HG03575 (cell line): ENCODE measurements around the gene RAPGEF5.

Experiments used
- ATAC-seq: cut with Tn5 transposase; IDR thresholded peaks from one replicate; pipeline ENCODE4 v1.9.1; 2021; ENCODE audit not compliant: unreplicated experiment, insufficient number of reproducible peaks, low FRiP score; ENCODE audit errors: extremely low read depth

Gene RAPGEF5, protein sequence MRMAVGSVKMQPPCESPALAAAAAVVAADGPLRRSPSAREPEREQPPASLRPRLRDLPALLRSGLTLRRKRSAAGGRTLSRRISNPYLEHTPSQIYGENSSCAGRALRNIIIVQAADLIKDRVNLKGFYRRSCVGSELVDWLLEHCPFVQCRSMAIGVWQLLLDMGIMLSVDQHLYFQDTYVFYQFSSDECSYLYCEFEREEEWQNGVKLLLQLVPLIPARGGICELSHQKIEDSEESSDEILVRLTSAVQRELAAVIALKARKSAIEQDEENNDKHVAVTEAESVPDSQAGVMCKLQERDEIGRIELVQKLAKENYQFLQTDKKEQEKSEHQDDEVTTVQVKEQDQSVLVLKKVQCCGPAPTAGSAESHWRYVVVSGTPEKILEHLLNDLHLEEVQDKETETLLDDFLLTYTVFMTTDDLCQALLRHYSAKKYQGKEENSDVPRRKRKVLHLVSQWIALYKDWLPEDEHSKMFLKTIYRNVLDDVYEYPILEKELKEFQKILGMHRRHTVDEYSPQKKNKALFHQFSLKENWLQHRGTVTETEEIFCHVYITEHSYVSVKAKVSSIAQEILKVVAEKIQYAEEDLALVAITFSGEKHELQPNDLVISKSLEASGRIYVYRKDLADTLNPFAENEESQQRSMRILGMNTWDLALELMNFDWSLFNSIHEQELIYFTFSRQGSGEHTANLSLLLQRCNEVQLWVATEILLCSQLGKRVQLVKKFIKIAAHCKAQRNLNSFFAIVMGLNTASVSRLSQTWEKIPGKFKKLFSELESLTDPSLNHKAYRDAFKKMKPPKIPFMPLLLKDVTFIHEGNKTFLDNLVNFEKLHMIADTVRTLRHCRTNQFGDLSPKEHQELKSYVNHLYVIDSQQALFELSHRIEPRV

DNA sequence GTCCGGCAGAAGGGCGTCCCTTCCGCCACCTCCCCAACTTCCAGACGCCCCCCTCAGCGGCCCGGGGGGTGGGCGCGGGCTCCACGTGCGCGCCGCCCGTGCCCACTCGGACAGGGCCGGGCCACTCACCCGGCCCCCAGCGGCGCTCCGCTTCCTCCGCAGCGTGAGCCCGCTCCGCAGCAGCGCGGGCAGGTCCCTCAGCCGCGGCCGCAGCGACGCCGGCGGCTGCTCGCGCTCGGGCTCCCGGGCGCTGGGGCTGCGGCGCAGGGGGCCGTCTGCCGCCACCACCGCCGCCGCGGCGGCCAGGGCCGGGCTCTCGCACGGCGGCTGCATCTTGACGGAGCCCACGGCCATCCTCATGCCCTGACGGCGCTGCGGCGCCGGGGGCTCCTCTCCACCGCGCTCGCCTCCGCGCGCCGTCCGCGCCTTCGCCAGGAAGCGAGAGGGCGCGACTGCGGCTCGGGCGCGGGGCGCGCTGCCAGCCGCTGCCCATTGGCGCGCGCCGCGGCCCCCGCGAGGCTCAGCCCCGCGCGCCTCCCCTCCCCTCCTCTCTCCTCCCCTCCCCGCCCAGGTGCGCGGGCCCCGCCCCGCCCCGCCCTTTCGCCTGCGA is at the start of gene RAPGEF5:
Gene RAPGEF5, minus strand, starts transcription at position 454 of the 610 bp plus-strand sequence. Its CDS starts 94 bp downstream, at position 360.
- no peak for ATAC-seq

DNA sequence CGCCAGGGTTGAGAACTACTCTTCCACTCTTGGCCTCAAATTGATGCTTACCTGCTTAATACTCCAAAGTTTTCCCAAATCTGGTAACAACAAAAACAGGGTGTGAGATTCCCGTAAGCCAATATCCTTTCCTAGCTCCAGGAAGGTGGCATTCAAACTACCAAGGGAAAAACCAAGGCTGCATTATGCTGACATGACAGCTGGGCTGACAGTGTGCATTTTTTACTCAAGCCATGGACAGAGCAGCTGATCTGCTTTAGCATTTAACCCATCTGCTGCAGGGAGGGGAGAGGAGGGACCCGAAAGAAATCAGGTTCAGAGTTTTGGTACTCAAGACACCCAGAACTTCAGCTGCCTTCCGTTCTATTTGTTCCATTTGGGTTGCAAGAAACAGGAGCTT is 49.8 kb upstream of the RAPGEF5 start:
- ATAC-seq: no peak

DNA sequence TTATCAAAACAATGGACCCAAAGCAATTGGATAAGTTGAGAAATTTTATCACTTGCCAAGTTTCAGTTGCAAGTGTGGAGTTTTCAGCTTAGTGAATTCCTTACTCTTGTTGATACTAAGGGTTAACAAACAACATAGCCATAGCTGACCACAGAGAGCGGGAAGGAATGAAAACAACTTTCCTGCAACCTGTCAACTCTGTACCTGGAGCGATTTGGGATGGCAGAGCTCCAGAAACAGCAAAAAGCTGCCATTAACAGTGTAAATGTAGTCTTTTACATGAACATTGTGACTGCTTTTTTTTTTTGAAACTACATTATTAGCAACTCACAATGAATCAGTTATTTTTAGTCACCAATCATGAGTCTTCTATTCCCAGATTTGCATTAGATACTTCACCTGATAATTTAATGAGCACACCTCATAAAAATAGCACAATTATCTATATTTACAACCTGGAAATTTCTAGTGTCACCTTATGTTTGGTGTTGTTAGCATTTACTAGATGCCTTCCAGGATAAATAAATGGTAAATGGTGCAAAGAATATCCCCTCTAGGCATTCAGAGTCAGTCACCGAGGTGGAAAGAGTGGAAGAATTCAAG is 47.6 kb upstream of the RAPGEF5 start:
- ATAC-seq: no peak

DNA sequence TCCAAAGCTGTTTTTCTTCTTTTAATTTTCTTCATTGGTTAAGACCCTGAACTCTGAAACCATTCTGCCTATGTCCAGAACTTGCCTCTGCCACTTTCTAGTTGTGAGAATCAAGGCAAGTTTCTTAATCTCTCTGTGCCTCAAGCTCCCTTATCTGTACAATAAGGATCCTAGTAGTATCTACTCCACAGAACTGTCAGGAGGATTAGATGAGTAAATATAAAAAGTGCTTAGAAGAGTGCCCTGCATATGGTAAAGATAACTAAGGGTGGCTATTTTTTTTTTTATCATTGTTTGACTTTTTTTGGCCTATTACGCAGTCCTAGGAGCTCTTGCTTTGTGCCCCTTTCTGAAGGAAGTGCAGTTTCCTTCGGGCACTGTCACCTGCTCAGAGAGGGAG is 46.4 kb upstream of the RAPGEF5 start:
- no peak for ATAC-seq

DNA sequence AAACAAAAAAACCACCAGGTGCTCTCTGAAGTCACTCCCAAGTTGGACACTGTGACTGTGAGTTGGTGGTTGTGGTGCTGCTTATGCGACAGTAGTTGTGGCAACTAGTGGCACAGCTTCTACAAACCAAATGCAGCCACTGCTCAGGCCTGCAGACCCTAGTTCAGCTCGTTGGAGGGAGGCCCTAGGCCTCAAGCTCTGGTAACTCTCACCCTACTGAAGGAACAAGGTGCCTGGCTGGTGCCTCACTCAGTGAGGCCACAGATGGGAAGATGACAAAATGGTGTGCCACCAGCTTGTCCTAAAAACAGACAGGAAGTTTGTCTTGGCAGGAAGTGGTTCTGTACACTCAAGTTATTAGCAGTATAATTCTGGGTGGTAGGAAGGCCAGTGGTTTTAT is 45.3 kb upstream of the RAPGEF5 start:
- no peak for ATAC-seq

DNA sequence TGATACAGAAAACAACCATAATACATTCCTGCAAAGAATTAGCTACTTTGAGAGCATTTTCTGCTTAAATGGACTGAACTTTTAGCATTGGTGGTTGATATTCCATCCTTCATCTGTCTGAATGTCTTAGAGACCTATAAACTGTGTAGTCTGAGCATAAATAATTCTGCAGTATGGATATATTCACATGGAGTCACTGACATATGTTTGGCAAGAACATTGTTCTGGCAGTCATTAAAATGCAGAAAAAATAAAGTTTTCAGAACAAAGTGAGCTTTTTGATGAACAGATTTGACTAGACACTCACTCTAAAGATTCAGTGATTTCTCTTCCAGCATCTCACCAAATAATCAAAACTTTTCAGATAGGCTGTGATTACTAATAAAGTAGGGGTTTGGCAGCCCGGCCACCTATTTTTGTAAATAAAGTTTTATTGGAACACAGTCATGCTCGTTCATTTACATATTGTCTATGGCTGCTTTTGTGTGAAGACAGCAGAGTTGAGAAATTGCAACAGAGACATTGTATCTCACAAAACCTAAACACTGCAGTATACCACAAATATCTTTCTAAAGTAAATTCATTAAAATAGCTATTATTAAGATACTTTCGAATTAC is 44.1 kb upstream of the RAPGEF5 start:
- no peak for ATAC-seq

DNA sequence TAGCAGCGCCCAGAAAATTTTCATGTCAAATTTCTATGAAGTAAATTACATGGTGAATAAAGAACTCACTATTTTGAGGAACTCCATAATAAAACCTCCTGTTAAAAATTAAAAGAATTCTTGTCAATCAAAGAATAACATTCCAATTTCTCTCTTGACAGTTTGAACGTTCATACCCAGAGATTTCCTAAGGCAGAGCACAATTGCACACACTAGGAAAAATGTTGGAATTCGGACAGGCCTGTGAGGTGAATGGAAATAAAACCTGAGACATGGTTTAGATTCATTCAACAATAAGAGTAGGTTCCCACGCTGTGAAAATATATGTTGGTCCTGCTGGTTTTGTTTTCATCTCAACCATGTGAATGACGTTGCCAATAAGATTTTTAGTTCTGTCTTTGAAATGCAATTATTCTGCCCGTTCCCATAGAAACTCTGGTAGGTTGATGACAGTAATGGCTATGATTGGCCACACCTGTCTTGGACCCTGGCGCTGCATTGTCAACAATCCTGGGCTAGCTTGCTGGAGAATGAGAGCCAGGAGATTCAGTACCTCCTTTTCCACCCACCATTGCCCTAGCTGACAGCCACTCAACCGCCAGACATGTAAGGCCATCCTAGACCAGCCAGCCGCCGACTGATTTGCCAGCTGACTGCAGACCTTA is 43.3 kb upstream of the RAPGEF5 start:
- ATAC-seq: no peak

DNA sequence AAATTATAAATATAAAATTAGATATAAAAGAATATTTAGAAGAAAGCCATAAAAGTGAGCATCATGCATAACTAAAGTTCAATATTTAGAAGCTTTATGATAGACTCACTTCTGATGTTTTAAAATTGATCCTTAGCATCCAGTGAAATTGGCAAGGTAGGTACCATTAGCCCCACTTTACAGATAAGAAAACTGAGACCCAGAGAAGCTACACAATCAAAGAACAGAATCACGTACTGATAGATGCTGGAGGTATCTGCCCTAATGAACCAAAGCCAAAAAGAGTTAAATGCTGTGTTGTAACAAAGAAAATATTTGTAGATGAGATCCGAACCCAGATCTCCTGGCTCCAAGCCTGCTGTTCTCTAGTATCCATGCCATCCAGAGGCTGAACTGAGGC is 42.6 kb upstream of the RAPGEF5 start:
- no peak for ATAC-seq

DNA sequence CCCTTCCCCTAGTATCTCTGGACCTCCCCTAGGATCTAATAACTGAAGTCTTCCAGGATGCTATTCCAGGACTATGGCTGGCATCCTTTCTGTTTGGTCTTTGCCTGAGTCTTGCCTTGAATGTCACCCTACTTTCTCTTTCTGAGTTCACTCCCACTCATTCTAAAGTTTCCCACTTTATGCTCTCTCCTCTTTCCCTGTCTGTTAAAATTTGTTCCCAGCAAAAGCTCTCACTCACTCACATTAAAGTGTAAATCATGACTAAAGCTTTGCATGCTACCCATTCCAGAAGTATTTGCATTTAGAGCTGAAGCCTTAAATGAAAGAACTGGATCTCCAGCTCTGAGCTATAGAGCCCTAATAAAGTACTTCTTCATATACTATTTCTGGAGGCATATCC is 42.1 kb upstream of the RAPGEF5 start:
- no peak for ATAC-seq

DNA sequence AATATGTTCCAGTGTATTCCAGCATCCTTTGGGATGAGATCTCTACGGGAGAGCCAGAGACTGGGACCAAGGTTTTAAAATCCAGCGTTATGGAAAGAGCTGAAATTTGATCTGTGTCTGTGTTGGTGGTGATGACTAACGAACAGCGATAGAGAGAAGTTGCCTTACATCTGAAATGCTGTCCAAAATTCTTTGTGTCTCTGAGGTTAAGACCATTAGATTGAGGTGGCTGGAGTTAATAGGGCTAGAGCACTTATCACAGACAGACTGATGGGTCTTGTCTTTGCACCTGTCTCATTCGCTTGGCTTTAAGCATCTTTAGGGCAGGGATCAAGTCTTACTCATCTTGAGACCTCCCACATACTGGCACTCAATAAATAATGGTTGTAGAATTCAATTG is 41.0 kb upstream of the RAPGEF5 start:
- ATAC-seq: no peak

DNA sequence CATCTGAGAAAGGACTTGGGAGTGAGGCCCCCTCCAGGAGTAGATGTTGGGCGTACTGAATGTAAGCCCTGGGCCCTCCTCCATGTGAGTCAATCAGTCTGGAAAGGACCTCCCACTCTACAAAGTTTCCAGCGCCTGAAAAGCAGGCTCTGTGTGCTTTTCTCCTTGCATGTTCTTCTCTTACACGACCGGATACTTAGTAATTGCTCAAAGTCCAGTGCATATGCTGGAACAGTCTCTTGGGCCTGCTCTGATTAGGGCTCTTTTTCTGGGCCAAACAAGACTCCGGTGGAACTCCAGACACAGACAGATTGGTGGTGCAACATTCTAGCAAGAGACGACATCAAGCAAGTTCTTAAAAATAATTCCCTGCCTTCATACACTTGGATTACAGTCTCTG is 38.3 kb upstream of the RAPGEF5 start:
- no peak for ATAC-seq

DNA sequence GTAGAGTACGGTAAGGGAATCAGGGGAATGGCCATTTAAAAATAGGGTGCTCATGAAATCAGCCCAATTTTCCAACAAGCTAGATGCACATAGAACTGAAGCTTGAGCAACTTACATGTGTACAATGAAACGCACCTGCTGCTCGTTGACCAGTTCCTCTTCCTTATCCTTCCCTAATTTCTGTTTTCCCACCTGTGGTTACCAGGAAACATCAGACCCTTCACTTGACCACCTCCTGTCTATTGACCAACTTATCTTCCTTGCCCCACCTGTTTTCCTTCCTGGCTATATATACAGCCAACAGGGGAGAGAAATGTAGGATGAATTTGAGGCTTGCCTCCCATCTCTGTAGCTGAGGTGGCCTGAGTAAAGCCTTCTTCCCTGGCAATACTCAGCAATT is 37.8 kb upstream of the RAPGEF5 start:
- ATAC-seq: no peak

DNA sequence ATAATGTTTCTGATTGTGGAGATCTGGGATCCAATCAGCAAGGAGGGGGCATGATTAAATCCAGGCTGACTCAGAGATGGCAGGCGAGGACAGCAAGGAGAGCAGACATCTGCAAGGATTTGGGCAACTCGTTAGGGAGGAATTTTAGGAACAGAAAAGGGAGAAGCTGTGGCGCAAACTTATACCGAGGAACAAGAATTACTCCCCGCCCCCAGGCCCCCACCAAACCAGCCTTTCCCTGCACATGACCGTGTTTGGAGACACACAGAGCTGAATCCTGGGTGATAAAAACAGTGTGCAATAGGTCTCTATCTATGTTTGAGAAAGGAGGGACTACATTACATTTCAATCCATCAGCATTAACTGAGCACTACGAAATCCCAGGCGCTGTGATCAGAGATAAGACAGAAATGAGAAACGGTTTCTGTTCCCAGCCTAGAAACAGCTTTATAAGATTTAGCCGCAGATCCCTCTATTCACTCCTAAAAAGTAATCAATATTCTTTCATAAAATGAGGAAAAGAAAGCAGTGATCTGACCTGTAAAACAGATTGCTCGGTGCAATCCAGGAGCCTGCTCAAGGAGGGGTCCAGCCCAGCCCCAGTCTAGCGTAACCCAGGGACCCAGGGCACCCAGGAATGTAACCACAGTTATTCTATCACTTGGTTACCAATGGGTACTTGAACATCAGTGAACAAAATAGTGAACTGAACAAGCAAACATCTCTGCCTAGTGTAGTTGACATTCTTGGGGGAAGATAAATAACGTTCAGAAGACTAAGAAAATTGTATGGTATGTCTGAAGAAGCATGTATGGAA is 37.2 kb upstream of the RAPGEF5 start:
- ATAC-seq: no peak

DNA sequence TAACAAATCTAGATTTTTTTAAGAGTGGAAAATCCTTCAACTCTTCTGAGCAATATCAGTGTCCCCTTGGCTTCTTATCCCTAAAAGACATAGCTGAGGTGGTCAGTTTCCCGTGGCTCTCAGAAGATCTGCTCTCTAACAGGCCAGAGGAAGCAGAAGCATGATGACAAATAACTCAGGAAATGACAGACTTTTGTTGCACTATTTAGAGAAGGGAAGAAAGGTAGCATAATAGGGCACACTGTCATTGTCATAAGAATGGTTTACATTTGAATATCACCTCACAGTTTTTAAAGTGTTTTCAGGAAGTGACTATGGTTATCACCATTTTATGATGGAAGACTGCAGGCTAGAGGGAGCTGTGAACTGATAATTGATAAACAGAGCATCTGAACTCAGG is 33.6 kb upstream of the RAPGEF5 start:
- ATAC-seq: no peak

DNA sequence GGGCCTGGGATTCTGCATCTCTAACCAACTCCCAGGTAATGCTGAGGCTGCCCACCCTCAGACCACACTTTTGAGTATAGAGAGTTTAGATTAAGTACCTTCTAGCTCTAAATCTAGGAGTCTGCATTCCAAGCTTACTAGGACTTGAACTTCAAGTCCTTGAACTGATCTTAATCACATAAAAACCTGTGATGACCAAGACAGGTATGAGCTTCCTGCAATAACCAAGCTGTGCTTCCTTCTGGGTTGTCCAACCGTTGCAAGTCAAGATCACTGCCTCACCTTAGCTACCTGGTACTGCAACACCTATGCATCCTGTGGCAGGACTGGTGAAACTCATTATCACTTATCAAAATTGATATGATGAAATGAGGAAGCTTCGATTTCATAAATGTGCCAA is 32.9 kb upstream of the RAPGEF5 start:
- no peak for ATAC-seq

DNA sequence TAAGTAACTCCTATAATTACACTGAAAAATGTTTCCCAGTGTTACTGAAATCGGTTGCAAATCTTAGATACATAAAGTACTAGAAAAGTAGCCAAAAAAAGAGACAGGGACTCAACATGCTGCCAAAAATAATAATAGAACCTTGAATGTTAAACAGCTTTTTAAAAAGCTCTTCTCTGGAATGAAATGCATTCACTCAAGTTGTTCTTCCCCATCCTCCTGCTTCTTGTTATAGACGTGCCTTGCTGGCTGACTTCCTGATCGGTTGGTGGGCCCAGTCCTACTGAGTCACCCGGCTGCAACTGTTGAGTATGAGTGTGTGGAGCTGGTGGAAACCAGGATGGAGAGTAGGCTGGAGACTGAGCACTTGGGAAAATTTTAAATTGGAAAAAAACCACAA is 30.6 kb upstream of the RAPGEF5 start:
- no peak for ATAC-seq

DNA sequence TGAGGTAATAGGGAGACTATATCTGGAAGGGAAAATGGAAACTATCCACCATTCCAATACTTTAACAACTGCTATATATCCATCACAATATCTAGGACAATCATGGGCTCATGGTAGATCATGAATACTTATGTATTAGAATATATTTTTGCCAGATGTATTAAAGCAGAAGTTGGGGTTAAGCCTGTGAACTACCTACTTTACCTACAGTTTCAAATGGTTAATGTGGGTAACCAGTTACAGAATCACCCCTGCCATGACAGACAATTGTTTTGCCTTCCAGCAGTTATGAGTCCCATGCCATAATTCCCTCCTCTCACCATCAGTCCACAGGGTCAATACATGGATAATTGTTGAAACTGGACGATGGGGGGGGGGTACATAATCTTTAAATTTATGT is 29.9 kb upstream of the RAPGEF5 start:
- ATAC-seq: no peak
